Measurements from ENCODE around the gene SIX2. TPM values are rescaled to one million over a fixed set of nuclear protein-coding genes. Genes with fewer than 3 reads are reported as not detected.

SIX2 gene
- total and polyA plus RNA-seq, 10 of the 15 experiments (the other 5 are each of a cell fraction or from before 2014, with no cell fraction given): not detected

GRCh38 chr2:45012733-45013132 lies 3.5 kb upstream of the SIX2 start:
- Histone ChIP-seq H3K27ac (ENCODE audit: control insufficient read depth, insufficient read depth) (no peak overlapping the region), H3K4me3 (no peak overlapping the region), H2AFZ (ENCODE audit: control insufficient read depth, low read depth, low read length) (no peak overlapping the region), H3K36me3 (ENCODE audit: control insufficient read depth in 2 of 2, insufficient read depth in 2 of 2, low read length in 1 of 2) (no peaks in the 10 kb centered on the region), H3K9me3 (replicated peaks; ENCODE audit: control insufficient read depth, insufficient read depth, low read length) (no peaks in the 10 kb centered on the region; the same call in 2 of the 3 replicates), H3K4me2 (ENCODE audit: control insufficient read depth, insufficient read depth) (no peak overlapping the region), H3K4me1 (ENCODE audit: control insufficient read depth, insufficient read depth, low read length) (no peaks in the 10 kb centered on the region), H3K79me2 (ENCODE audit: control insufficient read depth, insufficient read depth, low read length) (no peaks in the 10 kb centered on the region), H3K27me3 (replicated peaks in 1 of 2; ENCODE audit: control insufficient read depth in 2 of 2, insufficient read depth in 2 of 2, low read length in 1 of 2) (peaks cover 21 to 39% of the 10 kb centered on the region in 2 experiments), H3K9ac (ENCODE audit: control insufficient read depth, insufficient read depth, low read length) (no peak overlapping the region), H4K20me1 (ENCODE audit: control insufficient read depth, insufficient read depth) (no peaks in the 10 kb centered on the region)
- ChIA-PET POLR2A (no interaction called here), CTCF (interaction anchor here (1.2 kb wide), 1 partner anchor 28 kb away, joined by 3 read pairs; no protein-coding TSS in a partner anchor), RAD21 (ENCODE audit: unreplicated experiment) (interaction anchor here (0.6 kb wide), 1 partner anchor 253 kb away, joined by 3 read pairs; no protein-coding TSS in a partner anchor), SMC1A (ENCODE audit: uncharacterized antibody, unreplicated experiment) (interaction anchor here (0.6 kb wide), 1 partner anchor 969 kb away, joined by 3 read pairs; no protein-coding TSS in a partner anchor)
- WGBS (ENCODE audit: insufficient coverage, insufficient replicate concordance, low lambda C conversion rate, missing lambda C conversion rate): 21% methylated on average over 13 of the region's 13 CpGs
- FAIRE-seq (no peak), DNase-seq (ENCODE audit: low read depth, low spot score) (no peak), ATAC-seq (no peak)
- in situ Hi-C loops (cut with MboI) (no loop called here), intact Hi-C loops (cut with micrococcal nuclease; ENCODE audit: unreplicated experiment) (no loop called here)
- BruUV-seq (replicated peaks): no TSS peak
- TF ChIP-seq, protein P1, sequence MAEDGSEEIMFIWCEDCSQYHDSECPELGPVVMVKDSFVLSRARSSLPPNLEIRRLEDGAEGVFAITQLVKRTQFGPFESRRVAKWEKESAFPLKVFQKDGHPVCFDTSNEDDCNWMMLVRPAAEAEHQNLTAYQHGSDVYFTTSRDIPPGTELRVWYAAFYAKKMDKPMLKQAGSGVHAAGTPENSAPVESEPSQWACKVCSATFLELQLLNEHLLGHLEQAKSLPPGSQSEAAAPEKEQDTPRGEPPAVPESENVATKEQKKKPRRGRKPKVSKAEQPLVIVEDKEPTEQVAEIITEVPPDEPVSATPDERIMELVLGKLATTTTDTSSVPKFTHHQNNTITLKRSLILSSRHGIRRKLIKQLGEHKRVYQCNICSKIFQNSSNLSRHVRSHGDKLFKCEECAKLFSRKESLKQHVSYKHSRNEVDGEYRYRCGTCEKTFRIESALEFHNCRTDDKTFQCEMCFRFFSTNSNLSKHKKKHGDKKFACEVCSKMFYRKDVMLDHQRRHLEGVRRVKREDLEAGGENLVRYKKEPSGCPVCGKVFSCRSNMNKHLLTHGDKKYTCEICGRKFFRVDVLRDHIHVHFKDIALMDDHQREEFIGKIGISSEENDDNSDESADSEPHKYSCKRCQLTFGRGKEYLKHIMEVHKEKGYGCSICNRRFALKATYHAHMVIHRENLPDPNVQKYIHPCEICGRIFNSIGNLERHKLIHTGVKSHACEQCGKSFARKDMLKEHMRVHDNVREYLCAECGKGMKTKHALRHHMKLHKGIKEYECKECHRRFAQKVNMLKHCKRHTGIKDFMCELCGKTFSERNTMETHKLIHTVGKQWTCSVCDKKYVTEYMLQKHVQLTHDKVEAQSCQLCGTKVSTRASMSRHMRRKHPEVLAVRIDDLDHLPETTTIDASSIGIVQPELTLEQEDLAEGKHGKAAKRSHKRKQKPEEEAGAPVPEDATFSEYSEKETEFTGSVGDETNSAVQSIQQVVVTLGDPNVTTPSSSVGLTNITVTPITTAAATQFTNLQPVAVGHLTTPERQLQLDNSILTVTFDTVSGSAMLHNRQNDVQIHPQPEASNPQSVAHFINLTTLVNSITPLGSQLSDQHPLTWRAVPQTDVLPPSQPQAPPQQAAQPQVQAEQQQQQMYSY (CRISPR knock-in tag; IDR thresholded peaks at IDR 0.05): no peak
- TF ChIP-seq HDGF (IDR thresholded peaks at IDR 0.05): no peak
- no peak for TF ChIP-seq NFIC (IDR thresholded peaks at IDR 0.05; ENCODE audit: low read depth, low read length)
- TF ChIP-seq HSF1 (IDR thresholded peaks at IDR 0.05; ENCODE audit: low read depth, low read length): no peak
- TF ChIP-seq ATF3 (IDR thresholded peaks at IDR 0.05; ENCODE audit: borderline replicate concordance, extremely low read depth, low read depth, low read length): no peak
- TF ChIP-seq ETV6 (conservative IDR thresholded peaks at IDR 0.05 in 1 of 2, IDR thresholded peaks at IDR 0.05 in 1 of 2; ENCODE audit: borderline replicate concordance in 1 of 2, low read depth in 1 of 2): no peak
- TF ChIP-seq CBX3 (IDR thresholded peaks at IDR 0.05; ENCODE audit: borderline replicate concordance, low read depth): no peak
- no peak for TF ChIP-seq ZNF217 (IDR thresholded peaks at IDR 0.05)
- TF ChIP-seq IKZF2 (IDR thresholded peaks at IDR 0.05): no peak
- TF ChIP-seq MYB (IDR thresholded peaks at IDR 0.05; ENCODE audit: borderline replicate concordance, low read depth, low read length): no peak
- no peak for TF ChIP-seq POU2F2 (IDR thresholded peaks at IDR 0.05; ENCODE audit: borderline replicate concordance, low read depth, low read length)
- TF ChIP-seq, protein P2, sequence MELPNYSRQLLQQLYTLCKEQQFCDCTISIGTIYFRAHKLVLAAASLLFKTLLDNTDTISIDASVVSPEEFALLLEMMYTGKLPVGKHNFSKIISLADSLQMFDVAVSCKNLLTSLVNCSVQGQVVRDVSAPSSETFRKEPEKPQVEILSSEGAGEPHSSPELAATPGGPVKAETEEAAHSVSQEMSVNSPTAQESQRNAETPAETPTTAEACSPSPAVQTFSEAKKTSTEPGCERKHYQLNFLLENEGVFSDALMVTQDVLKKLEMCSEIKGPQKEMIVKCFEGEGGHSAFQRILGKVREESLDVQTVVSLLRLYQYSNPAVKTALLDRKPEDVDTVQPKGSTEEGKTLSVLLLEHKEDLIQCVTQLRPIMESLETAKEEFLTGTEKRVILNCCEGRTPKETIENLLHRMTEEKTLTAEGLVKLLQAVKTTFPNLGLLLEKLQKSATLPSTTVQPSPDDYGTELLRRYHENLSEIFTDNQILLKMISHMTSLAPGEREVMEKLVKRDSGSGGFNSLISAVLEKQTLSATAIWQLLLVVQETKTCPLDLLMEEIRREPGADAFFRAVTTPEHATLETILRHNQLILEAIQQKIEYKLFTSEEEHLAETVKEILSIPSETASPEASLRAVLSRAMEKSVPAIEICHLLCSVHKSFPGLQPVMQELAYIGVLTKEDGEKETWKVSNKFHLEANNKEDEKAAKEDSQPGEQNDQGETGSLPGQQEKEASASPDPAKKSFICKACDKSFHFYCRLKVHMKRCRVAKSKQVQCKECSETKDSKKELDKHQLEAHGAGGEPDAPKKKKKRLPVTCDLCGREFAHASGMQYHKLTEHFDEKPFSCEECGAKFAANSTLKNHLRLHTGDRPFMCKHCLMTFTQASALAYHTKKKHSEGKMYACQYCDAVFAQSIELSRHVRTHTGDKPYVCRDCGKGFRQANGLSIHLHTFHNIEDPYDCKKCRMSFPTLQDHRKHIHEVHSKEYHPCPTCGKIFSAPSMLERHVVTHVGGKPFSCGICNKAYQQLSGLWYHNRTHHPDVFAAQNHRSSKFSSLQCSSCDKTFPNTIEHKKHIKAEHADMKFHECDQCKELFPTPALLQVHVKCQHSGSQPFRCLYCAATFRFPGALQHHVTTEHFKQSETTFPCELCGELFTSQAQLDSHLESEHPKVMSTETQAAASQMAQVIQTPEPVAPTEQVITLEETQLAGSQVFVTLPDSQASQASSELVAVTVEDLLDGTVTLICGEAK (IDR thresholded peaks at IDR 0.05; ENCODE audit: borderline replicate concordance): no peak
- TF ChIP-seq SP1 (IDR thresholded peaks at IDR 0.05; ENCODE audit: low read depth, low read length): no peak
